RWPE2 (cell line): ENCODE results near the gene RASA2.

Source experiments
- ATAC-seq: fragments of 200-7000 bp; cut with Tn5 transposase; 3 replicates; pipeline ENCODE4 v1.9.1; 2021; ENCODE audit warnings: low read depth
- DNase-seq: peaks from one replicate; pipeline ENCODE4 v3.0.0-alpha.2; 2020; ENCODE audit warnings: low spot score
- H3K27ac ChIP-seq: fragments of 450-650 bp; 2 replicates; pipeline ENCODE4 v1.5.1; 2017; ENCODE audit warnings: mild to moderate bottlenecking; ENCODE audit not compliant: poor library complexity, severe bottlenecking
- H3K27me3 ChIP-seq: fragments of 250-450 bp; sonication (Bioruptor Pico); 2 replicates; pipeline ENCODE4 v1.5.1; 2021; ENCODE audit warnings: mild to moderate bottlenecking, moderate library complexity; ENCODE audit not compliant: insufficient read depth, poor library complexity, severe bottlenecking
- H3K36me3 ChIP-seq: fragments of 250-450 bp; sonication (Bioruptor Pico); 2 replicates; pipeline ENCODE4 v1.5.1; 2020; ENCODE audit warnings: low read depth, mild to moderate bottlenecking, moderate library complexity
- H3K4me1 ChIP-seq: fragments of 250-450 bp; sonication (Bioruptor Pico); 2 replicates; pipeline ENCODE4 v1.5.1; 2021; ENCODE audit warnings: mild to moderate bottlenecking, moderate library complexity; ENCODE audit not compliant: insufficient read depth, poor library complexity, severe bottlenecking
- H3K4me3 ChIP-seq: fragments of 250-450 bp; sonication (Bioruptor Pico); 2 replicates; pipeline ENCODE4 v1.5.1; 2021; ENCODE audit warnings: mild to moderate bottlenecking, moderate library complexity; ENCODE audit not compliant: severe bottlenecking
- H3K9me3 ChIP-seq: fragments of 250-450 bp; sonication (Bioruptor Pico); 2 replicates; pipeline ENCODE4 v1.5.1; 2021; ENCODE audit warnings: mild to moderate bottlenecking, moderate library complexity; ENCODE audit not compliant: severe bottlenecking
- CTCF ChIP-seq: fragments of 450-650 bp; IDR thresholded peaks from one replicate; pipeline ENCODE4 v1.5.1; 2017; ENCODE audit warnings: mild to moderate bottlenecking, moderate library complexity; ENCODE audit not compliant: poor library complexity, severe bottlenecking

Gene RASA2

GRCh38 chr3:141660614-141660947 is 173.8 kb downstream of the RASA2 start:
- Histone ChIP-seq H3K27me3 (peaks cover 12% of the 10 kb centered on the region), H3K4me3 (peak overlapping the region; percentile 32), H3K36me3 (no peaks in the 10 kb centered on the region), H3K4me1 (no peaks in the 10 kb centered on the region), H3K27ac (no peak overlapping the region), H3K9me3 (no peaks in the 10 kb centered on the region)
- ATAC-seq, result no peak
- TF ChIP-seq CTCF, result no peak
- no peak for DNase-seq

GRCh38 chr3:141661229-141662196 is 174.7 kb downstream of the RASA2 start:
- H3K27me3 ChIP-seq, result peaks cover 12% of the 10 kb centered on the region
- no peaks in the 10 kb centered on the region for H3K4me1 ChIP-seq
- TF ChIP-seq CTCF, result no peak
- DNase-seq, result no peak
- no peaks in the 10 kb centered on the region for H3K9me3 ChIP-seq
- H3K4me3 ChIP-seq, result no peak overlapping the region
- no peak overlapping the region for H3K27ac ChIP-seq
- no peaks in the 10 kb centered on the region for H3K36me3 ChIP-seq
- no peak for ATAC-seq

DNA sequence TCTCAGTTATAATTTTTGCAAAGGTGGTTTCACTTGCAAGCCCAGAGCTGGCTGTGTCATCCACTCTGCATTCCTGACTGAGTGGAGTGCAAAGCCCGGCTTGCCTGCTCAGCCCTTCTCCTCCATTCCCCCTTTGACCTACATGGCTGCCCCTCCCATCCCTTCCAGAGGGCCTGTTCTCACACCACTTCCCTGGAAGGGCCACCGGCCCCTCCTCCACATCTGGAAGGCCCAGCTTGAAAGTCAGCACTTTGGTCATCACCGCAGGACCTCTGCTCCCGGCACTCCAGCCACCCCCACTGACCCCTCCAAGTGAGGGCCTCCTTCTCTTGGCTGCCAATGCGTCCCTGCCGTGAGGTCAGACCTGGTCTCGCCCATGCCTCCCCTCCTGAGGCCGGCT is 177.2 kb downstream of the RASA2 start:
- no peak for TF ChIP-seq CTCF
- Histone ChIP-seq H3K36me3 (no peaks in the 10 kb centered on the region), H3K4me1 (no peaks in the 10 kb centered on the region), H3K4me3 (no peak overlapping the region), H3K9me3 (peaks cover 4% of the 10 kb centered on the region), H3K27me3 (peaks cover 8% of the 10 kb centered on the region), H3K27ac (no peak overlapping the region)
- DNase-seq, result no peak
- no peak for ATAC-seq
